ENCODE measurements around the gene ZWILCH.

The ZWILCH gene

GRCh38 chr15:66558271-66558670 lies 53.1 kb downstream of the ZWILCH start:
- no peak for DNase-seq

- DNase-seq = no peak
These were observed 55.9 kb downstream of the ZWILCH start for GRCh38 chr15:66560856-66561525.

GRCh38 chr15:66563126-66563525 lies 58.0 kb downstream of the ZWILCH start:
- DNase-seq = peak; percentile 27

GRCh38 chr15:66563566-66564110 lies 58.5 kb downstream of the ZWILCH start:
- DNase-seq = no peak

GRCh38 chr15:66564136-66565041 lies 59.3 kb downstream of the ZWILCH start:
- DNase-seq = no peak

- DNase-seq = peak; percentile 63
These were observed 60.1 kb downstream of the ZWILCH start for GRCh38 chr15:66565141-66565641.

- peak; percentile 91 for DNase-seq
These were observed 60.6 kb downstream of the ZWILCH start, which contains the start of gene LCTL for GRCh38 chr15:66565741-66566144. TSS of gene LCTL (minus strand) at chr15:66565998. CDS start at chr15:66565365, 633 bp downstream.

- DNase-seq = peak; percentile 86
These were observed 61.9 kb downstream of the ZWILCH start for GRCh38 chr15:66566963-66567531.

GRCh38 chr15:66567897-66568296 lies 62.8 kb downstream of the ZWILCH start:
- DNase-seq = no peak

- no peak for DNase-seq
These were observed 64.5 kb downstream of the ZWILCH start for GRCh38 chr15:66569461-66570137.

- DNase-seq = no peak
These were observed 65.2 kb downstream of the ZWILCH start for GRCh38 chr15:66570327-66570726.

GRCh38 chr15:66570842-66571478 lies 65.8 kb downstream of the ZWILCH start:
- DNase-seq = no peak

- no peak for DNase-seq
These were observed 67.0 kb downstream of the ZWILCH start for GRCh38 chr15:66572146-66572545.

- no peak for DNase-seq
These were observed 68.2 kb downstream of the ZWILCH start for GRCh38 chr15:66573348-66573718.

GRCh38 chr15:66573719-66574595 lies 68.8 kb downstream of the ZWILCH start:
- peak; percentile 98 for DNase-seq

- no peak for DNase-seq
These were observed 69.4 kb downstream of the ZWILCH start for GRCh38 chr15:66574596-66574950.

GRCh38 chr15:66578286-66578875 lies 73.3 kb downstream of the ZWILCH start:
- peak; percentile 68 for DNase-seq

- DNase-seq = peak; percentile 53
These were observed 75.5 kb downstream of the ZWILCH start for GRCh38 chr15:66580643-66581042.

- no peak for DNase-seq
These were observed 76.9 kb downstream of the ZWILCH start for GRCh38 chr15:66581972-66582537.

All from fibroblast of upper back skin (primary cell).